H1 (cell line): ENCODE measurements around the gene SEMA7A. TPM values are rescaled to one million over a fixed set of nuclear protein-coding genes. Genes with fewer than 3 reads are reported as not detected.

Experiments
- CBX5 ChIP-seq: fragments of 300-800, 300-1000 bp; sonication (generic); IDR thresholded peaks from 2 replicates; pipeline ENCODE4 v1.7.1; 2016; ENCODE audit warnings: antibody characterized with exemption, low read length, low read depth
- CHD7 ChIP-seq: fragments of 300-600 bp; sonication (generic); IDR thresholded peaks from 2 replicates; pipeline ENCODE4 v1.7.1; 2012; ENCODE audit warnings: low read length, moderate library complexity, mild to moderate bottlenecking, inconsistent platforms; ENCODE audit not compliant: insufficient replicate concordance
- KDM5A ChIP-seq: fragments of 200-600 bp; IDR thresholded peaks from 2 replicates; pipeline ENCODE4 v1.7.1; 2012; ENCODE audit warnings: mild to moderate bottlenecking, low read length, inconsistent platforms, mixed read lengths
- POU5F1 ChIP-seq: IDR thresholded peaks from 2 replicates; pipeline ENCODE4 v1.6.1; 2011; ENCODE audit warnings: low read depth, mild to moderate bottlenecking, low read length, moderate library complexity
- SP2 ChIP-seq: IDR thresholded peaks from 2 replicates; pipeline ENCODE4 v1.6.1; 2012; ENCODE audit warnings: mild to moderate bottlenecking, low read length, inconsistent platforms
- polyA plus RNA-seq, 7 experiments: library from polyadenylated mRNA; depleted of rRNA in 3 of 7; stranded (reverse) in 5 of 7; unstranded in 2 of 7; fragments of >200 nt in 5 of 7; fragments of 200-250 nt in 2 of 7; gene quantifications; 1 replicate in 5 of 7; 2 replicates in 1 of 7; 4 replicates in 1 of 7; pipeline versions ENCODE4 v1.2.1 to v1.2.3, GENCODE V29; 2011 to 2013; ENCODE audit warnings: missing spikeins in 2 of 7, mixed read lengths in 2 of 7
- total RNA-seq: library from RNA; stranded (reverse); fragmentation: NEBNext Ultra II Directional; extraction: Animal tissue kit (Norgen Biotek cat#: 25700); gene quantifications from 2 replicates; pipeline ENCODE4 v1.2.1, GENCODE V29; 2021

Gene SEMA7A
- total and polyA plus RNA-seq, 2 of the 8 experiments (the other 6 are each of a cell fraction or from before 2014, with no cell fraction given), result 10.7 to 15.0 TPM

DNA sequence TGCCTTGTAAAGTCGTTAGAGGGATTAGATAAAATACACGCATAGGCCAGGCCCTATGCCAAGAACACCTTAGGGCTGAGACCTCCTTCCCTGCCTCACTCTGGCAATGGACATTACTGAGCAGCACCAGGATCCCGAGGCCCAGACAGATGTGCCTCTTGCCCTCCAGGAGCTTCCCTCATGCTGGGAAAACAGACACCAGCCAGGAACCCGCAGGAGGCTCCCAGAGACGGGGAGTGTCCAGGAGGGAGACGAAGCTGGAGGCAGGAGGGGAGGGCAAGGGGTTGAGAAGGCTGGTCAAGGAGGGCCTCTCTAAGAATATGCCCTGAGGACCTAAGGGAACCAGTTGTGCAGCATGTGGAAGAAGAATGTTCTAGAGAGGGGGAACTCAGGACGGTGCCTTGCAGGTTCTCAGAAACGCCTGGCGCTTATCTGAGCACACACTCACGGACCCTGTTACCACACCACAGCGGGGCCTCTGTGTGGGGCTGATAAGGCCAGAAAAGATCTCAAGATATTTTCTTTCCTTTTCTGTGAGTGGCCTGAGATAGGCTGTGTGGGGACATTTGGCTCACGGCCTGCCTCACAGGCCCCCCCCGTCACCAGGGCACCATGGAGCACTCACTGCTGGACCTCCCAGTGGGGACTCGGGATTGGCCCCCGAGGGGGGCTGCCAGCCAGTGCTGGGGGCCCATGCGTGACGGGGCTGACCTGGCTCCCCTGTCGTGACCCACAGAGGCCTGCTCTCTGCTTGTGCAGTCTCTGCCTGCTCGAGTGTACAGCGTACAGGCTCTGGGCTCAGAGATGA lies 44.3 kb downstream of the SEMA7A start (continued):
- TF ChIP-seq CHD7, result no peak
- no peak for TF ChIP-seq POU5F1
- no peak for TF ChIP-seq KDM5A
- TF ChIP-seq CBX5, result no peak
- no peak for TF ChIP-seq SP2
